Ovary (tissue), 3 donors: ENCODE measurements around the gene RPL23.

Source experiments
- EP300 ChIP-seq: sonication (generic); formaldehyde crosslinking; IDR thresholded peaks from one replicate; pipeline ENCODE4 v1.6.1; 2017; ENCODE audit warnings: antibody characterized with exemption
- TF ChIP-seq, protein P1 (sequence below), 3 donors: fragments of 450-650 bp in 2 of 3; fragments of 200-600 bp in 1 of 3; IDR thresholded peaks; one replicate each; pipeline versions ENCODE4 v1.5.1 to v1.8.0; 2016 to 2022; ENCODE audit warnings: antibody characterized with exemption in 3 of 3, mild to moderate bottlenecking in 1 of 3
- donor health status: DM: no; HTN: no; CAD: no.

DNA sequence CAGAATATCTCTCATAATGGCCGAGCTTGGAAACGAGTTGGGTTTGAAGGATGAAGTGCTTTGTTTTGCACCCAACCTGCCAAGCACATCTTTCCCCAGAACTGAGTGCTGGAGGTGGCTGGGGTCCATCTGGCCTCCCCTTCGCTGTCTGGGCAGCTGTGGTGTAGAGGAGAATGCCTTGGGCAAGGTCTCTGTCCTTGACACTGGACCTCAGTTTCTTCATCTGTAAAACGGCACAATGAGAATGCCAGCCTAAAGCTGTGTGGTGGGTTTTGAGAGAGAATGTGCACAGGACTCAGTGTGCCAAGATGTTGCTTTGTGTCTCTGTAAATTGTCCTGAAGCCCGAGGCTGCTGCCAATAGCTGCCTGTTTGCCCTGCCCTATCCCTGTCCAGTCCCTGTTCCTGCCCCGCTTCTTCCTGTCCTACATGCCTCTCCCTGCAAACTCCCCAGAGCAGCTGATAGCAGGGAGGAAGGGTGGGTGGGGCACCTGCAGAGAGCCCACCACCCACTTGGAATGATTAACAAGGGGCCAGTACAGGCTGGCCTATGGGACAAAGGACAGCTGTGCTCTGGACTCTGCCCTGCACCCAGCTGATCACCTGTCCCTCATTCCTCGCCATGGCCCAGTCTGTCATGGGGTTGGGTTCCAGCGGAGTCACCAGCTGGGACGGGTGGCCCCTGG is 31.7 kb upstream of the RPL23 start:
- no peak for TF ChIP-seq EP300
- TF ChIP-seq, protein P1, sequence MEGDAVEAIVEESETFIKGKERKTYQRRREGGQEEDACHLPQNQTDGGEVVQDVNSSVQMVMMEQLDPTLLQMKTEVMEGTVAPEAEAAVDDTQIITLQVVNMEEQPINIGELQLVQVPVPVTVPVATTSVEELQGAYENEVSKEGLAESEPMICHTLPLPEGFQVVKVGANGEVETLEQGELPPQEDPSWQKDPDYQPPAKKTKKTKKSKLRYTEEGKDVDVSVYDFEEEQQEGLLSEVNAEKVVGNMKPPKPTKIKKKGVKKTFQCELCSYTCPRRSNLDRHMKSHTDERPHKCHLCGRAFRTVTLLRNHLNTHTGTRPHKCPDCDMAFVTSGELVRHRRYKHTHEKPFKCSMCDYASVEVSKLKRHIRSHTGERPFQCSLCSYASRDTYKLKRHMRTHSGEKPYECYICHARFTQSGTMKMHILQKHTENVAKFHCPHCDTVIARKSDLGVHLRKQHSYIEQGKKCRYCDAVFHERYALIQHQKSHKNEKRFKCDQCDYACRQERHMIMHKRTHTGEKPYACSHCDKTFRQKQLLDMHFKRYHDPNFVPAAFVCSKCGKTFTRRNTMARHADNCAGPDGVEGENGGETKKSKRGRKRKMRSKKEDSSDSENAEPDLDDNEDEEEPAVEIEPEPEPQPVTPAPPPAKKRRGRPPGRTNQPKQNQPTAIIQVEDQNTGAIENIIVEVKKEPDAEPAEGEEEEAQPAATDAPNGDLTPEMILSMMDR (IDR thresholded peaks at IDR 0.05), result no peak
